ENCODE data around the gene TGM6. TPM values are rescaled to one million over a fixed set of nuclear protein-coding genes. Genes with fewer than 3 reads are reported as not detected.
A peak's percentile ranks its signal among the peaks of the same experiment; 100 is the strongest.

The TGM6 gene
- polyA plus RNA-seq: under 1 TPM in 1 of 2 donors, not detected in 1; 0.05 TPM

DNA sequence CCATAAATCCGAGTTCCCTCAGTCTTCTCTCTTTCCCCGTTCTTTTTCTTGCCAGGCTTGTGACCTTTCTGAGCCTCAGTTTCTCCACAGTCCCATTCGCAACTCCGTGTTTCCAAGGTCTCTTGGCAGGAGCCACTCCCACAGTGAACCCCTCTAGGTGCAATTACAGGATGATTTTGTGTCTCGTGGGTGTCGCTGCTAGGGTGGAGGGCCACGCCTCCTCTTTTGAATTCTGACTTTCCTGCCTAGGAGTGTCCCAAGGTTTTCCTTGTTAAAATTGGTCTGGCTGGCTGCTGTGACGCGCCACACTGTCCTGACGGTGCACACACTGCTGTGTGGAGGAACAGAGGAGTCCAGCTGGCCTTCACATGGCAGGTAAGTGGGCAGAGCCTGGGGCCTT, at the start of gene TGM6:
Gene TGM6, plus strand, starts transcription at position 301 of the 400 bp plus-strand sequence. Its CDS starts 68 bp downstream, at position 369.
- Histone ChIP-seq H3K9me3 (ENCODE audit: control insufficient read depth in 2 of 2, insufficient read depth in 1 of 2, low read depth in 1 of 2, low read length in 1 of 2) (peaks cover 0 to 1% of the 10 kb centered on the region in 2 donors), H3K4me1 (ENCODE audit: control insufficient read depth in 2 of 2, insufficient read depth in 2 of 2, low read length in 1 of 2) (no peaks in the 10 kb centered on the region), H3K4me3 (ENCODE audit: low read depth in 1 of 2, low read length in 2 of 2) (no peak within 1 kb of the TSS), H3K27ac (ENCODE audit: low read depth in 2 of 2, low read length in 1 of 2) (no peak within 1 kb of the TSS), H3K27me3 (ENCODE audit: control insufficient read depth in 1 of 2, insufficient read depth in 2 of 2, low read length in 2 of 2) (no peaks in the 10 kb centered on the region), H3K36me3 (ENCODE audit: control insufficient read depth in 2 of 2, insufficient read depth in 2 of 2, low read length in 1 of 2) (no peaks in the 10 kb centered on the region)
- WGBS, 2 donors: 85 to 89% methylated on average over 10 of the region's 10 CpGs

DNA sequence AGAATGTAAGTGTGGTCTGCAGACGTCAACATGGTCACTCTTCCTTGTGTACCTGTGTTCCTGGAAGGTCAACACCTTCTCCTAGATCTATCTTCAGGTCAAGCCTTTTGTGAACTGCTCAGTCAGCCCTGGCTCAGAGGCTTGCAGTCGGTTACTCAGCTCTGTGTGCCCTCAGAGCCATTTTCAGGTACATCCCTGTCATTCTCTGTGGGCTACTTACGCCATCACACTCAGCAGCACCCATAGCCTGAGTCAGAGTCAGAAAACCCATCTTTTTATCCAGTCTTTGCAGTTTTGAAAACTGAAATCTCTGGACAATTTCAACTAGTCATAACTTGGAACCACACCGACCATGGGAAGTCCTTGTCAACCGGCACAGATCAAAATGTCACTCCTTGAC, 49.6 kb upstream of the TGM6 start:
- Histone ChIP-seq H3K27me3 (ENCODE audit: control insufficient read depth in 1 of 2, insufficient read depth in 2 of 2, low read length in 2 of 2) (no peaks in the 10 kb centered on the region), H3K4me3 (ENCODE audit: low read depth in 1 of 2, low read length in 2 of 2) (no peak overlapping the region), H3K4me1 (ENCODE audit: control insufficient read depth in 2 of 2, insufficient read depth in 2 of 2, low read length in 1 of 2) (peaks cover 0 to 5% of the 10 kb centered on the region in 2 donors), H3K27ac (ENCODE audit: low read depth in 2 of 2, low read length in 1 of 2) (no peak overlapping the region), H3K9me3 (ENCODE audit: control insufficient read depth in 2 of 2, insufficient read depth in 1 of 2, low read depth in 1 of 2, low read length in 1 of 2) (no peaks in the 10 kb centered on the region), H3K36me3 (ENCODE audit: control insufficient read depth in 2 of 2, insufficient read depth in 2 of 2, low read length in 1 of 2) (no peaks in the 10 kb centered on the region)
- 81 to 90% methylated on average over 5 of the region's 5 CpGs for WGBS, 2 donors

DNA sequence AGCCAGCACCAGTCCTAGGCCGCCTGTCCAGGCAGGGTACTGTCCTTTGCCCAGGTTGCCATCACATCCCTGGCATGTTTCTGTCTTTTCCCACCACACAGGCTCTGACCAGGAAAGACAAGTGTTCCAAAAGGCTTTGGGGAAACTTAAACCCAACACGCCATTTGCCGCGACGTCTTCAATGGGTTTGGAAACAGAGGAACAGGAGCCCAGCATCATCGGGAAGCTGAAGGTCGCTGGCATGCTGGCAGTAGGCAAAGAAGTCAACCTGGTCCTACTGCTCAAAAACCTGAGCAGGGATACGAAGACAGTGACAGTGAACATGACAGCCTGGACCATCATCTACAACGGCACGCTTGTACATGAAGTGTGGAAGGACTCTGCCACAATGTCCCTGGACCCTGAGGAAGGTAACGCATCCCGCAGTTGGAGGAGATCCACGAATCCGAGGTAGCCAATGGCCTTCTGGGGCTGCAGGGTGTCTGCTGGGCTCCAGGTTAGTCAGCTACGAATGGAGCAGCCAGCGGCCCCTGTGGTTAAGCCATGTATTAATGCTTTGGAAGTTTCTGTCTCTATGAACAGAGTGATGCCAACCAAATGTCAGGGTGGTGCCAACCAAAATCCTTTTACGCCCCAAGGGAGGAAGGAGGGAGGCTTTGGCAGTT, 48.7 kb upstream of the TGM6 start:
- Histone ChIP-seq H3K27ac (ENCODE audit: low read depth in 2 of 2, low read length in 1 of 2) (peak overlapping the region in 1 of 2 donors; percentile 68), H3K27me3 (ENCODE audit: control insufficient read depth in 1 of 2, insufficient read depth in 2 of 2, low read length in 2 of 2) (no peaks in the 10 kb centered on the region), H3K4me1 (ENCODE audit: control insufficient read depth in 2 of 2, insufficient read depth in 2 of 2, low read length in 1 of 2) (peaks cover 0 to 5% of the 10 kb centered on the region in 2 donors)

DNA sequence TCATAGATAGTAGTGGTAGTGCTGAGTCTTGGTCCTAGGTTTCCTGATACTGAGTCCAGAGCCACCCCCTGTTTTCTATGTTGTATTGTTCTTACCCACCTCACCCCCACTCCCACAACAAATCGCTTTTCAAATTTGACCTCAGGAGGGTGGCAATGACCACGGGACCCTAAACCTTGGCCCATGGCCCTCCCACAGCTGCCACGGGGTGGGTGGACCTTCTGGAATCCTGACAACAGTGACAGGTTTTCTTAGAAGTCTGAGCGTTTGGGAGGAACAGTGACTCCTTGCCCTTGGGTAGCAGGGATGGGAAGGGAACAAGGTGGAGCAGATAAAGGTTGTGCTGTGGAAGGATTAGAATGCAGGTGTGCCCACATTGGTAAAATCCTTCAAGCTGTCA, 48.0 kb upstream of the TGM6 start:
- no peaks in the 10 kb centered on the region for H3K36me3 ChIP-seq (ENCODE audit: control insufficient read depth in 2 of 2, insufficient read depth in 2 of 2, low read length in 1 of 2)
- no peaks in the 10 kb centered on the region for H3K9me3 ChIP-seq (ENCODE audit: control insufficient read depth in 2 of 2, insufficient read depth in 1 of 2, low read depth in 1 of 2, low read length in 1 of 2)
- no peaks in the 10 kb centered on the region for H3K27me3 ChIP-seq (ENCODE audit: control insufficient read depth in 1 of 2, insufficient read depth in 2 of 2, low read length in 2 of 2)
- no peak overlapping the region for H3K4me3 ChIP-seq (ENCODE audit: low read depth in 1 of 2, low read length in 2 of 2)
- 32 to 35% methylated on average over 4 of the region's 4 CpGs for WGBS, 2 donors
- peak overlapping the region in 1 of 2 donors; percentile 80 for H3K27ac ChIP-seq (ENCODE audit: low read depth in 2 of 2, low read length in 1 of 2)
- H3K4me1 ChIP-seq (ENCODE audit: control insufficient read depth in 2 of 2, insufficient read depth in 2 of 2, low read length in 1 of 2): peaks cover 0 to 5% of the 10 kb centered on the region in 2 donors

More for the DNA sequence above, 48.7 kb upstream of the TGM6 start:
- WGBS, 2 donors: 72 to 73% methylated on average over 17 of the region's 17 CpGs
- Histone ChIP-seq H3K9me3 (ENCODE audit: control insufficient read depth in 2 of 2, insufficient read depth in 1 of 2, low read depth in 1 of 2, low read length in 1 of 2) (no peaks in the 10 kb centered on the region), H3K36me3 (ENCODE audit: control insufficient read depth in 2 of 2, insufficient read depth in 2 of 2, low read length in 1 of 2) (no peaks in the 10 kb centered on the region), H3K4me3 (ENCODE audit: low read depth in 1 of 2, low read length in 2 of 2) (no peak overlapping the region)

DNA sequence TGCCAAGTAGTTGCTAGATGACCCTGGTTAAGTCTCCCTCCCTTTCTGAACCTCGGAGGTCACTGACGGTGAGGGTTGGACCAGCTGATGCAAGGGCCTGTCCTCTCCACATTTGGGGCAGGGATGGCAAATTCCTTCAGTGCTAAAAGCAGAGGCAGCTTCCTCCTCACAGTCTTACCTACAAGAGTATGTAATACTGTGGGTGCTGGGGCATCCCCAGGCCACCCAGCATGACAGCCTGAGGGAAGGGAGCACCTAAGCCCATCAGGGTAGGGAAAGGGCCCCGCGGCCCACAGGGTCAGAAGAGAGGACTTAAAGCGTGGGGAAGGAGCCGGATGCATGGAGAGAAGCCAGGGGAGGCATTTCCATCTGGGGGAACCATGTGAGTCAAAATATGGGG, 46.9 kb upstream of the TGM6 start:
- Histone ChIP-seq H3K4me3 (ENCODE audit: low read depth in 1 of 2, low read length in 2 of 2) (no peak overlapping the region), H3K27me3 (ENCODE audit: control insufficient read depth in 1 of 2, insufficient read depth in 2 of 2, low read length in 2 of 2) (no peaks in the 10 kb centered on the region), H3K4me1 (ENCODE audit: control insufficient read depth in 2 of 2, insufficient read depth in 2 of 2, low read length in 1 of 2) (peaks cover 0 to 5% of the 10 kb centered on the region in 2 donors), H3K27ac (ENCODE audit: low read depth in 2 of 2, low read length in 1 of 2) (no peak overlapping the region), H3K9me3 (ENCODE audit: control insufficient read depth in 2 of 2, insufficient read depth in 1 of 2, low read depth in 1 of 2, low read length in 1 of 2) (no peaks in the 10 kb centered on the region), H3K36me3 (ENCODE audit: control insufficient read depth in 2 of 2, insufficient read depth in 2 of 2, low read length in 1 of 2) (no peaks in the 10 kb centered on the region)
- 76 to 81% methylated on average over 6 of the region's 6 CpGs for WGBS, 2 donors

DNA sequence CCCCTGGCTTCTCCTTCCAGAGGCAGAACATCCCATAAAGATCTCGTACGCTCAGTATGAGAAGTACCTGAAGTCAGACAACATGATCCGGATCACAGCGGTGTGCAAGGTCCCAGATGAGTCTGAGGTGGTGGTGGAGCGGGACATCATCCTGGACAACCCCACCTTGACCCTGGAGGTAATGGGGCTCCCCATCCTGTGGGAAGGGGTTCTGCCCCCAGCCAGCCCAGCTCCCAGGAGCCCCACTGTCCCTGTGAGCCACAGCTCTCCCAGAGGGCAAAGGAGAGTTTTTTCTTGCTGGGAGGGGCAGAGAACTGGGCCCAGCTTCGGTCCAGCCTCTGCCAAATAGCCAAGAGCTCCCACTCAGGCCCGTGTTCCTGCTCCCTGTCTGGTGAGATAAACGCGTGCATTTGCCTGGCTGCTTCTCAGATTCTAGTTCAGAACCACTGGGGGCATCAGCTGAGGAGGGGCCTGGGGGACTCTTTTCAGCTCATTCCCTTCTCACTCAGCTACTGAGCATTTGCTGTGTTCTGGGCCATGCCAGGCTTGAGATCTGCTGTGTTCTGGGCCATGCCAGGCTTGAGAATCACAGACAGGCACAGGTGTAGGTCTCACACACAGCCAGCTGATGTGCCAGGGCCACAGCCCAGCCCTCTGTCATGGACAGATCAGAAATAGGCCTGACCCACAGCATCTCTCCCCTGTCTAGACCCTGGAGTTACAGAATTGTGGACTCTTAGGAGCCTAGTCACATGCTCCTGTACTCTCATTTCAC, 45.4 kb upstream of the TGM6 start:
- H3K36me3 ChIP-seq (ENCODE audit: control insufficient read depth in 2 of 2, insufficient read depth in 2 of 2, low read length in 1 of 2): no peaks in the 10 kb centered on the region
- H3K4me3 ChIP-seq (ENCODE audit: low read depth in 1 of 2, low read length in 2 of 2): no peak overlapping the region
- H3K27ac ChIP-seq (ENCODE audit: low read depth in 2 of 2, low read length in 1 of 2): no peak overlapping the region
- H3K27me3 ChIP-seq (ENCODE audit: control insufficient read depth in 1 of 2, insufficient read depth in 2 of 2, low read length in 2 of 2): no peaks in the 10 kb centered on the region
- H3K9me3 ChIP-seq (ENCODE audit: control insufficient read depth in 2 of 2, insufficient read depth in 1 of 2, low read depth in 1 of 2, low read length in 1 of 2): no peaks in the 10 kb centered on the region
- 80 to 85% methylated on average over 9 of the region's 9 CpGs for WGBS, 2 donors
- H3K4me1 ChIP-seq (ENCODE audit: control insufficient read depth in 2 of 2, insufficient read depth in 2 of 2, low read length in 1 of 2): peaks cover 0 to 5% of the 10 kb centered on the region in 2 donors

DNA sequence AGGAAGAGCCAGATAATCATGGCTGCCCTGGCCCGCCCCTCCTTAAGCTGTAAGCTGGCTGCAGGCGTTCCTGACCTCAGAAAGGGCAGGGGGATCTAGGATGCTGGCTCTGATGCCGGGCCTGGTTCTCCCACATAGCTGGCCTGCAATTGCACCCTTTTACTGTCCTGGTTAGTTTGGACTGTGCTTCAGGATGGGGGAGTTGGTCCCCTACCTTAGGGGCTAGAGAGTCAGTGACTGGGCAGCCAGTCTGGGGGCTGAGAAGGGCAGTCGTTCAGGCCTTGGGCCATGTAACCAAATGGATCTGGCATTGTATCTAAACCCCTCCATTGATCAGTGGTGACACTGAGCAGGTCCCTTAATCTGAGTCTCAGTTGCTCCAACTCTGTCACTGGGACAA, 44.2 kb upstream of the TGM6 start:
- no peaks in the 10 kb centered on the region for H3K9me3 ChIP-seq (ENCODE audit: control insufficient read depth in 2 of 2, insufficient read depth in 1 of 2, low read depth in 1 of 2, low read length in 1 of 2)
- H3K27ac ChIP-seq (ENCODE audit: low read depth in 2 of 2, low read length in 1 of 2): no peak overlapping the region
- no peak overlapping the region for H3K4me3 ChIP-seq (ENCODE audit: low read depth in 1 of 2, low read length in 2 of 2)
- H3K36me3 ChIP-seq (ENCODE audit: control insufficient read depth in 2 of 2, insufficient read depth in 2 of 2, low read length in 1 of 2): peaks cover 0 to 5% of the 10 kb centered on the region in 2 donors
- peaks cover 2 to 5% of the 10 kb centered on the region in 2 donors for H3K4me1 ChIP-seq (ENCODE audit: control insufficient read depth in 2 of 2, insufficient read depth in 2 of 2, low read length in 1 of 2)
- no peaks in the 10 kb centered on the region for H3K27me3 ChIP-seq (ENCODE audit: control insufficient read depth in 1 of 2, insufficient read depth in 2 of 2, low read length in 2 of 2)
- 77 to 81% methylated on average over 4 of the region's 4 CpGs for WGBS, 2 donors

DNA sequence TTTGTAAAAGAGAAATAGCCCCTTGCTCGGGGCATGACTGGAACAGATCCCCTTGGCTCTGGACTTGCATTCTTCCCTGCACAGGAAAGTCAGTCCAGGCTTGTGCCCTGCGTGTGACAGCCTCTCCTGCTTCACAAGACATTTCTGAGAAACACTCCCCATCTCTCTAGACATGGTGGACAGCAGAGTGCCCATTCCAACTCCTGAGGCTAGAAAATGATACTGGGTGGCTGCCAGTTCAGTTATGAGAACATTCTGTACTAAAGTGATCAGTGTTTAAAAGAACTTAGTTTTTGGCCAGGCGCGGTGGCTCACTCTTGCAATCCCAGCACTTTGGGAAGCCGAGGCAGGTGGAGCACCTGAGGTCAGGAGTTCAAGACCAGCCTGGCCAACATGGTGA, 43.6 kb upstream of the TGM6 start:
- Histone ChIP-seq H3K36me3 (ENCODE audit: control insufficient read depth in 2 of 2, insufficient read depth in 2 of 2, low read length in 1 of 2) (peaks cover 0 to 5% of the 10 kb centered on the region in 2 donors), H3K4me3 (ENCODE audit: low read depth in 1 of 2, low read length in 2 of 2) (no peak overlapping the region), H3K4me1 (ENCODE audit: control insufficient read depth in 2 of 2, insufficient read depth in 2 of 2, low read length in 1 of 2) (peaks cover 1 to 2% of the 10 kb centered on the region in 2 donors), H3K9me3 (ENCODE audit: control insufficient read depth in 2 of 2, insufficient read depth in 1 of 2, low read depth in 1 of 2, low read length in 1 of 2) (no peaks in the 10 kb centered on the region), H3K27me3 (ENCODE audit: control insufficient read depth in 1 of 2, insufficient read depth in 2 of 2, low read length in 2 of 2) (no peaks in the 10 kb centered on the region), H3K27ac (ENCODE audit: low read depth in 2 of 2, low read length in 1 of 2) (no peak overlapping the region)
- WGBS, 2 donors: 56 to 69% methylated on average over 5 of the region's 5 CpGs

DNA sequence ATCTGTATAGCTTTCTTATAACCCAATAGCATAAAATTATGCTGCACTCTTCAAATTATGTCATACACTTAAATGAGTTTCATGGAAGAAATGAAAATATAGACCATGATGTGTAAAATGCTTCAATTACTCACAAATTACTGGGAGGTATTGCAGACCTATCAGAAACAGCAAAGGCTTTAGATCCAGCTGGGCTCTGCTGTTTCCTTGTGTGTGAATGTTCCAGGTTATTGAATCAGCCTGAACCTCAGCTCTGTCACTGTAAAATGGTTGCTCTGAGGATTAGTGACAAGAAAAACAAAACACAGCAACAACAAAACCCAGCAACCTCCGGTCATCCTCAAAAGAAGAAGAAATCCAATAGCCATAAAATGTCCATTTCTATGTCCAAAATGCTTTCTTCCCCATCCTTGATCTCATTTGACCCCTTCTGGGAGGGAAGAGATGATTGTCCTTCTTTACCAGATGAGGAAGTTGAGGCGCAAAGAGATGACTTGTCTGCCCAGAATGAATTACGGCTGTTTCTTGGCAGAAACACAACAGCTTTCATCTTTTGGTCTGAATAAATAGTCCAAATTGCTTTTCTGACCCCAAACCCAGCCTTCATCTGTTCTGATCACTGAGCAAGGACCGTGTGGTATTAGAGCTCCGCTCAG, 42.2 kb upstream of the TGM6 start:
- 66 to 72% methylated on average over 5 of the region's 5 CpGs for WGBS, 2 donors
- no peaks in the 10 kb centered on the region for H3K9me3 ChIP-seq (ENCODE audit: control insufficient read depth in 2 of 2, insufficient read depth in 1 of 2, low read depth in 1 of 2, low read length in 1 of 2)

More for the DNA sequence above, 42.2 kb upstream of the TGM6 start:
- peaks cover 0 to 5% of the 10 kb centered on the region in 2 donors for H3K36me3 ChIP-seq (ENCODE audit: control insufficient read depth in 2 of 2, insufficient read depth in 2 of 2, low read length in 1 of 2)
- H3K27me3 ChIP-seq (ENCODE audit: control insufficient read depth in 1 of 2, insufficient read depth in 2 of 2, low read length in 2 of 2): no peaks in the 10 kb centered on the region
- no peak overlapping the region for H3K27ac ChIP-seq (ENCODE audit: low read depth in 2 of 2, low read length in 1 of 2)
- peaks cover 0 to 2% of the 10 kb centered on the region in 2 donors for H3K4me1 ChIP-seq (ENCODE audit: control insufficient read depth in 2 of 2, insufficient read depth in 2 of 2, low read length in 1 of 2)
- no peak overlapping the region for H3K4me3 ChIP-seq (ENCODE audit: low read depth in 1 of 2, low read length in 2 of 2)

Measured in esophagus (tissue), 2 donors.